Neural cell (in vitro differentiated cells): ENCODE results near the gene SP3.

ENCODE experiments used
- CTCF ChIP-seq: fragments of 450-650 bp; IDR thresholded peaks from 2 replicates; pipeline ENCODE4 v1.5.1; 2014; ENCODE audit warnings: antibody characterized with exemption, mild to moderate bottlenecking, moderate library complexity; ENCODE audit not compliant: poor library complexity, severe bottlenecking
- EP300 ChIP-seq: fragments of 450-650 bp; conservative IDR thresholded peaks from 2 replicates; pipeline ENCODE4 v1.6.1; 2014; ENCODE audit warnings: antibody characterized with exemption, mild to moderate bottlenecking, moderate library complexity; ENCODE audit not compliant: poor library complexity, severe bottlenecking
- POLR2AphosphoS5 ChIP-seq: IDR thresholded peaks from 2 replicates; pipeline ENCODE4 v1.6.1; 2012

- no peak for TF ChIP-seq POLR2AphosphoS5
- TF ChIP-seq CTCF = no peak
- TF ChIP-seq EP300 = no peak
Measured at GRCh38 chr2:173953047-173953424, 12.1 kb downstream of the SP3 start.
